ENCODE data around the gene FBXL17.

The FBXL17 gene

DNA sequence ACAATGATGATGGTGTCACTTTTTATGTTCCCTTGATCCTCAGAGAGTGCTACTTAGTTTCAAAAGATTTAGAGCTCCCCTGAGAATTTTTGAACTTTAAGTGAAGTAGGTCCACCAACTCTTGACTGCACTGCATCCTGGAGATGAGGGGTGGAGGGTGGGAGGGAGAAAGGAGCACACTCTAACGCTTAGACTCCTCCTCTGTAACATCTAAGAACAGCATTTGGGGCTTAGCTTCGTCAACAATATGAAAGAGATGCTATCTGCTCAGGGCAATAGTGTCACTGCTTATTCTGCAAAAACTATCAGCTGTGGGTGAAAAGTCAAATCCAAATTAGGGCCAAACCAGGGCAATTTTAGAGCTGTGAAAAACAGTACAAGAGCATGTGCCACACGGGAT lies 468.4 kb downstream of the FBXL17 start:
- DNase-seq (ENCODE audit: low spot score): no peak

DNA sequence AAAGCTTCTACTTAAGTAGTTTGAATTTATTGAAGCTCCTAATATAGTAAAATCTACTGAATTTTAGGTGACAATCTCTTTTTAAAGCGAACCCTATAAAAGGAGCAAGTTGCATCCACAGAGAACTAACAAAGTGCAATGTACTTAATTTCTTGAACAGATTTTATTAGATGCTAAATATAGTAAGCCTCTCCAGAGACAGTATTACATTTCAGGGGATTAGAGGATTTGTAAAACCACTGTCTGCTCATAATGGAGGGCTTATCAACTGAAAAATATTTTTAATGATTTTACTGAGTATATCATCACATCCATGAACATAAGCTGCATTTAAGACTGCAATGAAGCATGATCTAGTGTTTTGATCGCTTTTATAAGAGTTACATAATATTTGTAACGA lies 481.2 kb downstream of the FBXL17 start:
- DNase-seq (ENCODE audit: low spot score): no peak

DNA sequence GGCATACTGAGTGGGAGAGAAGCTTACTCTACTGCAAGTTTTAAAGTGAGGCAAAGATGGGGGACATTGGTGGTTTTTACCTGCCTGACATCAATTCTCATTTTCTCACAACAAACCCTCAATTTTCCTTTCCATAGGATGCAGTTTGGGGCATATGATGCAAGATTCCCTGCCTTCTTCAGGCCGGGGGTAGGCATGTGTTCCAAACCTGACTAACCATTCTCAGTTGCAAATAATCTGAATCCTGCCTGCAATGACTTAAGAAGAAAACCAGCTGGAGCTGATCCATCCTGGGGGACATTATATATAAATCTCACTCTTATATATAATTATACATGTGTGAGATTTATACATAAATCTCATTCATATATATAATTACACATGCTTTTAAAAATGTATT lies 487.5 kb downstream of the FBXL17 start:
- no peak for DNase-seq (ENCODE audit: low spot score)

DNA sequence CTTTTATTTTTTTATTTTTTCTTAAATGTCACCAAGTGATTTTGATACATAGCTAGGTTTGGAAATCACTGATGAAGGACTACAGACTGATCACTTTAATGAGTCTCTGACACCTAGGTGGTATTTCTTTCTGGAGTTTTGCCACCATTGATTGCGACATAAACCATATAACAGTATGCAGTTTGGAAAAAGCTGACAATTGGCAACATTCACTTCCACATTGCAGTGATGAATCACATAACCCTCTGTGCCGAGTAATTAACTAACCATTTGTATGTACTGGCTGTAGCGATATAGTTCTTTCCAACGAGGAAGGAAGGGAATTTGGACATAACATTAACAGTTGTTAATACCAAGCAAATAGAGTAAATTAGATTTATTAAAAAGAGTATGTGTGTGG lies 488.3 kb downstream of the FBXL17 start:
- DNase-seq (ENCODE audit: low spot score): peak; percentile 19

DNA sequence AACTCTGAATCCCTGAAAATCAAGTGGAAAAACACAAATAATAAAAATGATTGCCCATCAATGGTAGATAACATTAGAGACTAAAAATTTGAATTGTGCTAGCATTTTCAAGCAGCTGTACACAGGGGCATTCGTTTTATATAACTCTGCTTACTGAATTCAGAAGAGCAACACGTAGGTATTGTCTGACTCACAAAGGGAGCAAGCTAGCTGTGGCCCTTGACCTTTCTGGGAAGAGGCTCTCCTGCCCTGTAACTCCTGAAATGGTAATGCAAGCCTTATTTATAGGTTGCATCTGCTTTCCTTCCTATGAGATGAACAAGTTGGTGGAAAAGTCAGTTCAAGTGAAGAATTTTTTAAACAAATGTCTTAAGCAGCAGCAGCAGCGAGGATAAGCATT lies 492.5 kb downstream of the FBXL17 start:
- no peak for DNase-seq (ENCODE audit: low spot score)

DNA sequence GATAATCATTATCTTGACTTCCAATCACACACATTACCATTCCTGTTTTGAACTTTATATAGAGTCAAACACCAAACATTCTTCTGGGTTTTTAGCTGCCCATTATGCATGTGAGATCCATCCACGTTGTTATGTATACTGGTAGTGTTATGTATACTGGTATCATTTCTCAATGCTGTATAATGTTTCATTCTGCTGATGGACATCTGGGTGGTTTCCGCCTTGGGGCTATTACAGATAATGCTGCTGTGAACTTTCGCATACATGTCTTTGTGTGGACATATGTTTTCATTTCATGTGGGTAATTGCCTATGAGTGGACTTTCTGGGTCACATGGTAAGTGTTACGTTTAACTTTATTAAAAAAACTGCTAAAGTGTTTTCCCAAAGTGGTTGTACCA lies 493.4 kb downstream of the FBXL17 start:
- no peak for DNase-seq (ENCODE audit: low spot score)

DNA sequence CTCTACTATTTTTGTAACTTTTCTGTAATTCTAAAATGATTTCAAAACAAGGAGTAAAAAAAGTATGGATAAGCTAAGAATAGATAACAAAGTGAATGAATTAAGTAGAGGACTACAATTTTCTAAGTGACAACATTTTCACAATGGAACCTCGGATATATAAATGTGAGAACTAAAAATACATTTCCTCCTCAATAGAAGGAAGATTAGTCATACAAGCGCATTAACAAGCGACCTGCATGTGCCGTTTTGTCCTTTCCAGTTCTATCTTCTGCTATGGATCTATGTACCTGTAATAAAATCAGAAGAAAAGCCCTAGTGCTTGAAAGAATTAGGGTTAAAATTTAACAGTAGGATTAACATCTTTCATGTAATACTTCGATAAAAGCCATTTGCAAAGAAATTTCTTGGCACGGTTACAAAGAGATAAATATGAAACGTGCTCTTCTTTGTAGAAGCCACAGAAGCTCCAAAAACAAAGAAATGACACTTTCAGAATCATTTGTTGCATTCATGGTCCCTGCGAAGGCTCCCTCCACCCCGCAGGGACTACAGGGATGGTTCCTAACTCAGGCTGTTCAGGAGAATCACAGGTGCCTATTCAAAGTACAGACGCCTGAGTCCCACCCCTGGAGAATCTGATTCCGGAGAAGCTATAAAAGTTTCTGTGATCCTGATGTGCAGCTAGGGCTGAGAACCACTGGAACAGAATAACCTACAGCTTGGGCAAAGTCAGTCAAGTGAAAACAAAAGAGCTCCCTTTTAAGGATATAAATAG lies 494.5 kb downstream of the FBXL17 start:
- DNase-seq (ENCODE audit: low spot score): no peak

DNA sequence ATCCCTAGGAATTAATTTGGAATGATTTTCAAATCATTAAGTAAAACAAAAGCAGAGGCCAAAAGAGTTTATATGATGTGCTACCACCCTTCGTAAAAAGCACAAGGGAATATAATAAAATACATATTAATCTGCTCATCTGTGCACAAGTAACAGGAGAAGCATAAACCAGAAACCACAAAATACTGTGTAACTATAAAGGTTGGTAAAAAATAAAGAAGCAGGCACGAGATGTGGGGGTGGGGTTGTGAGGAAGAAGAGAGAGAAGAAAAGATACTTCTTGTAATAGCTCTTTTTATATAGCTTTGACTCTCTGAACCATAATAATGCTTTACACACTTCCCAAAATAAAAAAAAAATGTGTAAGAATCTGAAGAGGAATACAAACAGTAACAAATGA lies 496.3 kb downstream of the FBXL17 start:
- DNase-seq (ENCODE audit: low spot score): no peak

DNA sequence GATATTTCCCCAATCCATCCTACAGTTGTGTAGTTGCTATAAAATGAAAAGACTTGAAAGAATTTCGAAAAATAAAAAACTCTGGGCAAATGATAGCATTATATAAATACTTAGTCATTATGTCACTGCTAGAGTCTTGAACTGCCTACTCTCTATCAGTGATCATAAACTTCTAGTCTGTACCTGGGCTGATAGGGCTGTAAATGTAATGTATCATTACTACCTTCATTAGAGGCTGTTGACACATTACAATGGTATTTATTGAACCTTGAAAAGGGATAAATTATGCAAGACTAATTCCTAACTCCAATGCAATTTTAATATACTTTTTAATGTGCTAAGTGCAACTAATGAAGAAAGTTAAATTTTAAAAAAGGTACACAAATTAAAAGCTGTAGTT lies 497.0 kb downstream of the FBXL17 start:
- no peak for DNase-seq (ENCODE audit: low spot score)

DNA sequence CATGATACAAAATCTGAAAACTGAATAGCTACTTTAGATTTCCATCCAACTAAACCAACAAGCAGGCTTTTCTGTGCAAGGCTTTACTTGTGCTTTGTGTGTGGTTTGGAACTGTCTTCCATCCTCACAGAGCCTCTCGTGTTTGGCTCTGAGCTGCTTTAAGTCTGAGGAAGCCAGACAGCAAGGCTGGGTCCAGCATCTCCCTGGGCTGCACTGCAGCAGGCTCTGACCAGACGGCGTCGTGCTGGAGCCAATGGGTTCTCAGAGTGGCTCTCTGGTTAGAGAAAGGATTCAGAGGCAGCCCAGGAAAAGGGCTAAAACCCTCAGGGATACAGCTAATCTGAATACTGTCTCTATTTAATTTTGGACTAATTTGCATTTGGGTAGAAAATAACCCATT lies 503.2 kb downstream of the FBXL17 start:
- peak; percentile 53 for DNase-seq (ENCODE audit: low spot score)

DNA sequence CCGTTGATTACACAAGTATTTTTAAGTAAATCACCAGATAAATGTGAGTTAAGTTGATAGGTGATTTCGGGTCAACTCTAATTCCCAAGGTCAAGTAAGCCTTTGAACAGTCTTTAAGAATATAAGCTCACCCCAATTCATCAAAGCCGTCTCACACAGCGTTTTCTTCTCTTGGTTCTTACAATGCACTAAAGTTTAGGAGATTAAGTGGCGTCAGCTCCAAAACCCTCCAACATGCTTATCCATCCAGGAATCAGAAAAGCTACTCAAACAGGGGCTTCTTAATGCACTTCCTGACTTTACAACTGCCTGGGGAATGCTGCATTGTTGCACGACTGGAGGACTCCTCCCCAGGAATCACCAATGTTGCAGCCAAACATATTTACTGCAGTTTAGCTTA lies 505.0 kb downstream of the FBXL17 start:
- DNase-seq (ENCODE audit: low spot score): no peak

DNA sequence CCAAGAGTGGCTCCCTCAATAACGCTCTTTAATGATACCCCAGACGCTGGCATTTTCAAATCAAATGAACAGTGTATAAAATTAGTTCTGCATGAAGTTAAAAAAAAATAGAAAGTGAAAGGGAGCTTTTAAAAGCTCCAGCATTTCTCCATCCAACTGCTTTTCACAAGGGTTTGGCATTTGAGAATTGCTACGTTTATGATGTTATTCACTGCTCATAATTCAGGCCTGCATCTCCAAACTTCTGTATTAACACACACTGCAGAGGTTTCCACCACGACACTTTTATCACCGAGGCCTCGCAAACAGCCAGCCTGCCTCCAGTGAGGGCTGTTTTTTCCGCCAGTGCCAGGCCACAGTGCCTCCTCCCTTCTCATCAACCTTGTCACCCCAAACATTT lies 505.6 kb downstream of the FBXL17 start:
- no peak for DNase-seq (ENCODE audit: low spot score)

DNA sequence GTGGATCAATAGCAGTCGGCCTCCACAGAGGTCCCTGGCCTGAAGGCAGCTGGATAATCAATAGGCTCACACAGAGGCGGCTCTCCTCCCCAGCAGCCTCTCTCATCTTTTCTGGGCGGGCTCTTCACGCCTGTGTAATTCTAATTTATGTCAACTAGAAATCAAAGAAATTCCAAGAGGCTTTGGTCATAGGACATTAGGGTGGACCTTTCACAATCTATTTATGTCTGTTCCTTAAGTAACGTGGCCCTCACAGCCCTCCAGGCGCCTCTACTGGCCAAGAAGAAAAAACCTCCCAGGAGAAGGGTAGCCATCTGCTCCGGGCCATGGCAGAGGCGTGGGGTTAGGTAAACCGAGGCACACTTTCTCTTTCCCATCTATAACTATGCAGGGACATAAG lies 506.1 kb downstream of the FBXL17 start:
- no peak for DNase-seq (ENCODE audit: low spot score)

DNA sequence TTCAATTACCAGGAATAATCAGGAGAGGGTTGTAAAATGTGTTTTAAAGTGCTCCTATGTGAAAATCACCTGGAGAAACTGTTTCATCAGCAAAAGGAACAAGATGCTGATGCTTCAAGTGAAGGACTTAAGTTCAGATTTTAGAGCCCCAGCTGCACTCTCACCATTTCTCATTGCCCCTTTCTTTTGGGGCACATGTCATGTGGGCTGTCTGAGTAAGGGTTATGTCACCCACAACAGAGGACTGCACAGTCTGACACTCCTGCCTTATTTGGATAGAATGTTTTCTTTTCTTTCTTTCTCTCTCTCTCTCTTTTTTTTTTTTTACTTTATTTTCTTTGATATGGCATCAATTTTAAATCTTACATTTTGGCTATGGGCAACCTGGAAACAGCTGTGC lies 507.1 kb downstream of the FBXL17 start:
- DNase-seq (ENCODE audit: low spot score): no peak

DNA sequence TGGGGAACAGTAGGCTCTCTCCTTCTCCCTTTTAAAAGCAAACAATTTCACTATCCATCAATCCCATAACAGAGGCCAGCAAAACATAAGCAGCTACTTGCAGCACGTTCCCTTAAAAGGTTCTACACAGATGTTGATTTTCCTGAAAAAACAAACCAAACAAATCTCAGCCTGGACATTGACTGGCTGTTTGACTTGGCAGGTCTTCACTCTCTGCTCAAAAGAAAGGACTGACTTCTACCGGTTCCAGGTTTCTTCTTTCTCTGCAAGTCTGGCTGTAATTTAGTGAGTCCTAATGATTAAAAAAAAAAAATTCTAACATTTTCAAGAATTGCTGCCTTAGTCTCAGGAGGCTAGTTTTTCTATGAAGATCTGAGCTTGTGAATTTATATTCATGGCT lies 508.0 kb downstream of the FBXL17 start:
- no peak for DNase-seq (ENCODE audit: low spot score)

DNA sequence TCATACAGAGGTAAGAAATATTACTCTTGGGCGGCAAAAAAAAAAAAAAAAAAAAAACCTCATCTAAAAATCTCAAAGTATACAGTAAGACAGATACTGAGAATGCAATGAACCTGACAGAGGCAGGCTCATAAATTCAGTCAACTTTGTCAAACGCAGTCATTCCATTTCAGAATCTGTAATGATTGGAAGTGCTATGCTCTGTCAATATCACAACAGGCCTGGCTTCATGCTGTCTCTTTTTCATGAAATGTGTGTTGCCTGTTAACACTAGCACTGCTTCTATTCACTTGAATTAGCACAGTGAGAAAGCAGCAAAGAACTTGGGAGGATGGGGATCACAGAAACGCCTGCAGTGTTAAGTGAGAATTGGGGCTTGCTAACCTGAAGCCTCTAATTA lies 510.9 kb downstream of the FBXL17 start:
- DNase-seq (ENCODE audit: low spot score): no peak

DNA sequence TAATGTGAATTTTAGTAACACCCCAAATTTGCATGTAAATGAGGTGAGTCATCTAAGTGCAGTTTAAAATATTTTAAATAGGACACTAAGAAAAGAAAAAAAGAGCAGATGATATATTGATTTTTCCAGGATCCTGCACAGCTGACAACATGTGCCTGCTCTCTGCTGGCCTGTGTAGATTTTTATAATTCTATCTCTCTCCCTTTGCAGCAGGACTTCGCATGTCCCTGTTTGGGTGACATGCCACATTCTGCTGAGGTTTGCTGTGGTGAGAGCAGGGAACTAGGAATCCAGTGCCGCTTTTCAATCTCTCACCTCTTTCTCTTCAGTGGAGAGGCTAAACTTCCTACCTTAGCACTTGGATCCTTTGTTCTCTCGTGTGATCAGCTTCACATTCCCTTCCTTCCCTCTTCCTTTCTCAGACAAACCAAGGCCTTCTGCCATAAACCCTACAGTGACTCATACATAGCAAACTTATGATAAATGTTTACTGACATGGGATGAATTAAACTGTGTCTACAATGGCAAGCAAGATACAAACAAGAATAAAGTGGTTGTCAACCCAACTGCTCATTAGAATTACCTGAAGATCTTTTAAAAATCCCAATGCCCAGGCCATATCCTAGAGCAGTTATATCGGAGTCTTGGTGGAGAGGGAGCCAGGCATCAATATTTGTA lies 512.3 kb downstream of the FBXL17 start:
- no peak for DNase-seq (ENCODE audit: low spot score)

DNA sequence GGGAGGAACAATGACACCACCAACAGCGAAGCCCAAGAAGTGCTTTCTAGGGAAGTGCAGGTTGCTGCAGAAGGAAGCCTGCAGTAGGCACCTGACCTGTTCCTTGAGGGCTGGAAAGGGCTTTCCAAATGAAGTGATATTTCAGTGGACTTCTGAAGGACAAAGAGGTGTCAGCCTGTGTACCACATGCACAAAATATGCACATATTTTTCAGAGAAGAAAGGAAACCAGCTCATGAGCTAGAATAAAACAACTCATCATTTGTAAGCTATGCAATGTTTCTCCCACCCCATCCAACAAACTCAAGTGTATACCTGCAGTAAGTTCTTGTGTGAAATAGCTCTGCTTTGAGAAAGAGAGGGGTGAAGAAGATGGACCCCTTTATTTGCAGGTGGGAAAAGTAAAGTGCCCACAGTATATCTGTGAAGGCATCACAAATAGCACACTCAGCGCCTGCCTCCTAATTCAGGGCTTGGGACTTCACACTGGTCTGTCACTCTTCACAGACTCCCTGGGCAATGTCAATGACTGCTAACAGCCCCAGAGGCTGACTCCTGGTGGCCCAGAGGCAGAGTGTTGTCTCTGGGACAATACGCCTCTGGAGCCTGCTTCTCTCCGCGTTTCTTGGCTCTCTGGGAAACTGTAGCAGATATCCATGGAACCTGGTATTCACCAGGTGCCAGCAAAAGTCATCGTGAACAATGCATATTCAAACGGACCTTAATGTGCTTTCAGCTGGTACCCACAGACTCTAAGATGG lies 513.1 kb downstream of the FBXL17 start:
- no peak for DNase-seq (ENCODE audit: low spot score)

DNA sequence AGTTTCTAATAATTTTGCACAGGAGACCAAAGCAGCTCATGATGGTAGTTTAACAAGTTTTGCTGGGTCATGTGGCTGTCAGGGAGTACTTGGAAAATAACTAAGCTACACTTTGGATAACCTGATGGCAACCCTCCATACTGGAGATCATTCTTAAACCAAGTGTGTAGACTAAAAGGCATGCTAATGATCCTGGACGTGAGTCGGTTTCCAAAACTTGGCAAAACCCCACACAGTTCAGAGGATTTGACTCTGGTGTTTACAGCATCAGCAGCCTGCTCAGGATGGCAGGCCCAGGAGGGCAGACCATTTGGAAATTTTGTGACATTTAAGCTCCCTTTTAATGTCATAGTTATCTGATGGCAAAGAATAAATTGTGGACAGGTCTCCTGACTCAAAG lies 514.6 kb downstream of the FBXL17 start:
- DNase-seq (ENCODE audit: low spot score): no peak

DNA sequence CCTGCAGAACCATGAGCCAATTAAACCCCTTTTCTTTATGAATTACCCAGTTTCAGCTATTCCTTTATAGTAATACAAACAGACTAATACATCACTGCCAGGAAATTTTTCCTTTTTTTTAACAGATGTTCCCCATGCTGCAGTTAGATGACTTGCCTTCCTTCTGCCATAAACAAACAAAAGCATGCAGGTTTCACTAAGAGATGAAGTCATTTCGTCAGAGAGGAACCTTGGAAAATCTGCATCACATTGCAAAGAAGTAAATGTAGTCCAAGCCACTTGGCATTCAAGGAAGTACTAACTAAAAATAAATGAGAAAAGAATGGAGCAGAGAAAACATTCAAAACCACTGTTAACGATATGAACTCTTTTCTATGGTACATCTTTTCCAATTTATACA lies 517.1 kb downstream of the FBXL17 start:
- no peak for DNase-seq (ENCODE audit: low spot score)

DNA sequence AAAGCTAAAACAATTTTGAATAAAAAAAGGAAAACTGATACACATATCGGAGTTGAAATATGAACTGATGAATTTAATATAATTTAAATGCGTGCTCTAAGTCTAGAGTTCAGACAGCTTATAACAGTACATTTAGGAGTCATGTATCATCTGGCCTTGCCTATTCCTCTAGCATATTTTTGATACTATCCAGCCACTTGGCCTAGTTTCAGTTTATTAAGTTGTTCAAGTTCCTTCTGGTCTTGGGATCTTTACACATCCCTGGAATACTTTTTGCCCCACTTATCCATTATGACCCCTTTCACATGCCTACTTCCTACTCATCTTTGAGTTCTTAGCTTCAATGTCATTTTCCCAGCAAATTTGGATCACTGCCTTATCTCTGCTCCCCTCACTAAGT lies 518.8 kb downstream of the FBXL17 start:
- DNase-seq (ENCODE audit: low spot score): no peak

DNA sequence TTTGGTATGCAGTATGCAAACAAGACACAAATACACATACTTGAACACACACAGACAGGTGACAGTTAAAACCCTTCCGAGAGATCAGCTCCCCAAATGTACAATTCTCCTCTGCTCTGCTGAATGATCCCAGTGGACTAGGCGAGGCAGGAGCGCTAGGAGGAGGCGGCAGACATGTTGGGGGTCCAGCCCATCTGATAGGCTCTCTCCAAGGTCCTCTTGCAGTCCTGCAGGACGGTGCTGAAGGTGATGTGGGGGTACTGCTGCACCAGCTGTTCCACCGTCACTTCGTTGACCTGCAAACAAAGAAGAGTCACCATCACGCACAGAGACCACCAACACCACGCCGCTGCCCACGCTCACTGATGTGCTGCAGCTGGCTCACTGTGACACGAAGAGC lies 520.3 kb downstream of the FBXL17 start:
- DNase-seq (ENCODE audit: low spot score): no peak

DNA sequence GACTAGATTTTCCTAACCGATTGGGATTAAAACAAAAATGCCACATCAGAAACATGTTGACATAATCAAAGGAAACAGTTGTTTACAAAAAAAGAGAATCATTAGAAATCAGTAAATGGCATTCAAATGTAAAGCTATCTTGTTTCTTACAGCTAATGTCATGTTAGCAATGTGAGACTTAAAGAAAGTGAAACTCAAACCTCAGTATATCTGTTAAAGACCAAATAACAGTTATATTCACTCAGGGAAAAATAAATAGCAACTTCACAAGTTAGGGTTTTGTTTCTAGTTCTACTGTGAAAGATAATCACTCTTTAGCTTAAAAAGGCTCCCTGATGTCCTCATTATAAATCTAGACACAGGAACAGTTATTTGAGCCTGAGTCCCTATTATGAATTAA lies 521.9 kb downstream of the FBXL17 start:
- DNase-seq (ENCODE audit: low spot score): no peak

Measured in Ammon's horn (tissue), 1 donor.